SK-N-SH treated with all-trans-retinoic acid at 6 μM for 48 hours (cell line): Measurements from ENCODE around the gene ZNF12.
"Not testable (repeated sequence)": the region's sequence is repeated elsewhere in the genome, so short reads cannot be mapped to it uniquely, and the experiment has no call there.

ENCODE experiments used
- ATAC-seq: fragments of 200-7000 bp; cut with Tn5 transposase; 3 replicates; pipeline ENCODE4 v1.9.1; 2020; ENCODE audit warnings: mild to moderate bottlenecking, moderate library complexity
- ARNTL ChIP-seq: fragments of 450-650 bp; formaldehyde crosslinking; IDR thresholded peaks from 2 replicates; pipeline ENCODE4 v1.5.0; 2020; ENCODE audit warnings: low read depth, mild to moderate bottlenecking, moderate library complexity, borderline replicate concordance
- BACH2 ChIP-seq: fragments of 250-450 bp; sonication (Bioruptor Pico); IDR thresholded peaks from 2 replicates; pipeline ENCODE4 v1.9.0; 2021; ENCODE audit warnings: mild to moderate bottlenecking, borderline replicate concordance
- OSR1 ChIP-seq: fragments of 250-450 bp; sonication (Bioruptor Pico); IDR thresholded peaks from 2 replicates; pipeline ENCODE4 v1.8.0; 2022; ENCODE audit warnings: moderate library complexity, mild to moderate bottlenecking, inconsistent platforms
- PATZ1 ChIP-seq: fragments of 250-450 bp; sonication (Bioruptor Pico); IDR thresholded peaks from 2 replicates; pipeline ENCODE4 v1.8.0; 2020; ENCODE audit warnings: mild to moderate bottlenecking, moderate library complexity, borderline replicate concordance
- PPARA ChIP-seq: fragments of 250-450 bp; sonication (Bioruptor Pico); IDR thresholded peaks from 2 replicates; pipeline ENCODE4 v1.5.0; 2020; ENCODE audit warnings: mild to moderate bottlenecking, borderline replicate concordance
- SNAI2 ChIP-seq: fragments of 250-450 bp; sonication (Bioruptor Pico); IDR thresholded peaks from 2 replicates; pipeline ENCODE4 v1.5.0; 2020; ENCODE audit warnings: mild to moderate bottlenecking, moderate library complexity
- TCF4 ChIP-seq: fragments of 250-450 bp; sonication (Bioruptor Pico); IDR thresholded peaks from 2 replicates; pipeline ENCODE4 v1.8.0; 2021; ENCODE audit warnings: mild to moderate bottlenecking, moderate library complexity, borderline replicate concordance
- TOX ChIP-seq: fragments of 250-450 bp; sonication (Bioruptor Pico); IDR thresholded peaks from 2 replicates; pipeline ENCODE4 v1.8.0; 2021; ENCODE audit warnings: mild to moderate bottlenecking, moderate library complexity, borderline replicate concordance
- ZC3H10 ChIP-seq: fragments of 250-450 bp; sonication (Bioruptor Pico); IDR thresholded peaks from 2 replicates; pipeline ENCODE4 v1.5.1; 2021; ENCODE audit warnings: mild to moderate bottlenecking, moderate library complexity
- ZFP3 ChIP-seq: fragments of 250-450 bp; sonication (Bioruptor Pico); IDR thresholded peaks from 2 replicates; pipeline ENCODE4 v1.5.0; 2020; ENCODE audit warnings: mild to moderate bottlenecking, moderate library complexity
- ZFP30 ChIP-seq: fragments of 450-650 bp; formaldehyde crosslinking; IDR thresholded peaks from 2 replicates; pipeline ENCODE4 v1.5.0; 2022; ENCODE audit warnings: mild to moderate bottlenecking, moderate library complexity
- ZNF565 ChIP-seq: fragments of 450-650 bp; formaldehyde crosslinking; conservative IDR thresholded peaks from 2 replicates; pipeline ENCODE4 v1.5.0; 2020; ENCODE audit warnings: low read depth, mild to moderate bottlenecking, moderate library complexity
- ZNF70 ChIP-seq: fragments of 450-650 bp; formaldehyde crosslinking; IDR thresholded peaks from 2 replicates; pipeline ENCODE4 v1.5.0; 2020; ENCODE audit warnings: mild to moderate bottlenecking, moderate library complexity
- ZNF8 ChIP-seq: fragments of 450-650 bp; formaldehyde crosslinking; IDR thresholded peaks from 2 replicates; pipeline ENCODE4 v1.5.0; 2020; ENCODE audit warnings: mild to moderate bottlenecking, moderate library complexity
- TF ChIP-seq, protein P1 (sequence below): fragments of 250-450 bp; sonication (Bioruptor Pico); IDR thresholded peaks from 2 replicates; pipeline ENCODE4 v1.5.1; 2020; ENCODE audit warnings: low read depth, mild to moderate bottlenecking, moderate library complexity
- TF ChIP-seq, protein P2 (sequence below): fragments of 250-450 bp; sonication (Bioruptor Pico); IDR thresholded peaks from 2 replicates; pipeline ENCODE4 v1.8.0; 2021; ENCODE audit warnings: low read depth, mild to moderate bottlenecking, moderate library complexity, borderline replicate concordance
- TF ChIP-seq, protein P3 (sequence below): fragments of 250-450 bp; sonication (Bioruptor Pico); IDR thresholded peaks from 2 replicates; pipeline ENCODE4 v1.5.0; 2020; ENCODE audit warnings: mild to moderate bottlenecking, moderate library complexity
- TF ChIP-seq, protein P4 (sequence below): fragments of 250-450 bp; sonication (Bioruptor Pico); IDR thresholded peaks from 2 replicates; pipeline ENCODE4 v1.5.1; 2021; ENCODE audit warnings: mild to moderate bottlenecking, moderate library complexity

ZNF12 gene

GRCh38 chr7:6675807-6676405, 30.8 kb downstream of the ZNF12 start:
- TF ChIP-seq ZNF8 (CRISPR knock-in tag) = no peak
- TF ChIP-seq ARNTL (CRISPR knock-in tag) = no peak
- TF ChIP-seq ZC3H10 (CRISPR knock-in tag) = no peak
- TF ChIP-seq TCF4 (CRISPR knock-in tag) = no peak
- TF ChIP-seq, protein P1, sequence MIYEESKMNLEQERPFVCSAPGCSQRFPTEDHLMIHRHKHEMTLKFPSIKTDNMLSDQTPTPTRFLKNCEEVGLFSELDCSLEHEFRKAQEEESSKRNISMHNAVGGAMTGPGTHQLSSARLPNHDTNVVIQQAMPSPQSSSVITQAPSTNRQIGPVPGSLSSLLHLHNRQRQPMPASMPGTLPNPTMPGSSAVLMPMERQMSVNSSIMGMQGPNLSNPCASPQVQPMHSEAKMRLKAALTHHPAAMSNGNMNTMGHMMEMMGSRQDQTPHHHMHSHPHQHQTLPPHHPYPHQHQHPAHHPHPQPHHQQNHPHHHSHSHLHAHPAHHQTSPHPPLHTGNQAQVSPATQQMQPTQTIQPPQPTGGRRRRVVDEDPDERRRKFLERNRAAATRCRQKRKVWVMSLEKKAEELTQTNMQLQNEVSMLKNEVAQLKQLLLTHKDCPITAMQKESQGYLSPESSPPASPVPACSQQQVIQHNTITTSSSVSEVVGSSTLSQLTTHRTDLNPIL (CRISPR knock-in tag) = no peak
- TF ChIP-seq PPARA (CRISPR knock-in tag) = no peak
- TF ChIP-seq TOX = no peak
- TF ChIP-seq, protein P2, sequence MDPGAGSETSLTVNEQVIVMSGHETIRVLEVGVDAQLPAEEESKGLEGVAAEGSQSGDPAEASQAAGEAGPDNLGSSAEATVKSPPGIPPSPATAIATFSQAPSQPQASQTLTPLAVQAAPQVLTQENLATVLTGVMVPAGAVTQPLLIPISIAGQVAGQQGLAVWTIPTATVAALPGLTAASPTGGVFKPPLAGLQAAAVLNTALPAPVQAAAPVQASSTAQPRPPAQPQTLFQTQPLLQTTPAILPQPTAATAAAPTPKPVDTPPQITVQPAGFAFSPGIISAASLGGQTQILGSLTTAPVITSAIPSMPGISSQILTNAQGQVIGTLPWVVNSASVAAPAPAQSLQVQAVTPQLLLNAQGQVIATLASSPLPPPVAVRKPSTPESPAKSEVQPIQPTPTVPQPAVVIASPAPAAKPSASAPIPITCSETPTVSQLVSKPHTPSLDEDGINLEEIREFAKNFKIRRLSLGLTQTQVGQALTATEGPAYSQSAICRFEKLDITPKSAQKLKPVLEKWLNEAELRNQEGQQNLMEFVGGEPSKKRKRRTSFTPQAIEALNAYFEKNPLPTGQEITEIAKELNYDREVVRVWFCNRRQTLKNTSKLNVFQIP (CRISPR knock-in tag) = no peak
- TF ChIP-seq, protein P3, sequence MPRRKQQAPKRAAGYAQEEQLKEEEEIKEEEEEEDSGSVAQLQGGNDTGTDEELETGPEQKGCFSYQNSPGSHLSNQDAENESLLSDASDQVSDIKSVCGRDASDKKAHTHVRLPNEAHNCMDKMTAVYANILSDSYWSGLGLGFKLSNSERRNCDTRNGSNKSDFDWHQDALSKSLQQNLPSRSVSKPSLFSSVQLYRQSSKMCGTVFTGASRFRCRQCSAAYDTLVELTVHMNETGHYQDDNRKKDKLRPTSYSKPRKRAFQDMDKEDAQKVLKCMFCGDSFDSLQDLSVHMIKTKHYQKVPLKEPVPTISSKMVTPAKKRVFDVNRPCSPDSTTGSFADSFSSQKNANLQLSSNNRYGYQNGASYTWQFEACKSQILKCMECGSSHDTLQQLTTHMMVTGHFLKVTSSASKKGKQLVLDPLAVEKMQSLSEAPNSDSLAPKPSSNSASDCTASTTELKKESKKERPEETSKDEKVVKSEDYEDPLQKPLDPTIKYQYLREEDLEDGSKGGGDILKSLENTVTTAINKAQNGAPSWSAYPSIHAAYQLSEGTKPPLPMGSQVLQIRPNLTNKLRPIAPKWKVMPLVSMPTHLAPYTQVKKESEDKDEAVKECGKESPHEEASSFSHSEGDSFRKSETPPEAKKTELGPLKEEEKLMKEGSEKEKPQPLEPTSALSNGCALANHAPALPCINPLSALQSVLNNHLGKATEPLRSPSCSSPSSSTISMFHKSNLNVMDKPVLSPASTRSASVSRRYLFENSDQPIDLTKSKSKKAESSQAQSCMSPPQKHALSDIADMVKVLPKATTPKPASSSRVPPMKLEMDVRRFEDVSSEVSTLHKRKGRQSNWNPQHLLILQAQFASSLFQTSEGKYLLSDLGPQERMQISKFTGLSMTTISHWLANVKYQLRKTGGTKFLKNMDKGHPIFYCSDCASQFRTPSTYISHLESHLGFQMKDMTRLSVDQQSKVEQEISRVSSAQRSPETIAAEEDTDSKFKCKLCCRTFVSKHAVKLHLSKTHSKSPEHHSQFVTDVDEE (CRISPR knock-in tag) = no peak
- TF ChIP-seq BACH2 = no peak
- TF ChIP-seq, all 23 proteins: peak for 0
- ATAC-seq = no peak

DNA sequence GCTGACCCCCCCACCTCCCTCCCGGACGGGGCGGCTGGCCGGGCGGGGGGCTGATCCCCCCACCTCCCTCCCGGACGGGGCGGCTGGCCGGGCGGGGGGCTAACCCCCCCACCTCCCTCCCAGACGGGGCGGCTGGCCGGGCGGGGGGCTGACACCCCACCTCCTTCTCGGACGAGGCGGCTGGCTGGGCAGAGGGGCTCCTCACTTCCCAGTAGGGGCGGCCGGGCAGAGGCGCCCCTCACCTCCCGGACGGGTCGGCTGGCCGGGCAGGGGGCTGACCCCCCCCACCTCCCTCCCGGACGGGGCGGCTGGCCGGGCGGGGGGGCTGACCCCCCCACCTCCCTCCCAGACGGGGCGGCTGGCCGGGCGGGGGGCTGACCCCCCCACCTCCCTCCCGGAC, 35.9 kb downstream of the ZNF12 start:
- not testable (repeated sequence) for ATAC-seq

DNA sequence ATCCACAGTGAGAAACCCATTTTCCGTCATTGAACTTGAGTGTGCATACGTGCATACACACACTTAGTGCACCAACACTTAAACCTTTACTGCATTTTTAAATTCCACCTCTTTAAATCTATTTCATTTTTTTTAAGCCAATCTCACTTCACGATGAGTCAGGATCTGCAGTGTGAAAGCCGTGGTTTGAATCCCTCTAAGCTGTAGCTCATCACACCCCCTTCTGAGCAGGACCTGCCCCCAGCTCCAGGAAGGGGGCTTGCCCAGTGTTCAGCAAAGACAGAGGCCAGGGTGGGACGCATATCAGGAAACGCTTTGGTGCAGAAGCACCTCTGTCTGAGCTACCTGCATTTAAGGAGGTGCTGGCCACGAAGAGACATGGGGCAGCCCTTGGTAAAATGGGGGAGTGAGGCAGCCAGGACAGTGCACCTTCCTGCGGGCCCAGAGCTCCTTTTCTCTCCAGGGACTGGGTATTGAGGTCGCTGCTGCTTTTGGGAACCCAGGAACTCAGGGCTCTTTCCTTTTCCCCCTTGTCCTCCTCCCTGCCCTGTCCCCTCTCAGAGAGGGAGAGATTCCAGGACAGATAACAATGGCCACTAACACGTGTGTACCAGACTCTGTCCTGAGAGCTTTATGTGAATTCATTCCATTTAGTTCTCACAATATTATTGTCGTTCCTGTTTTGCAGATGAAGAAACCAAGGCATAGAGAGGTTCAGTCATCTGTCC, 48.0 kb downstream of the ZNF12 start:
- ATAC-seq = peak; percentile 60
- TF ChIP-seq, protein P3 (CRISPR knock-in tag) = no peak
- TF ChIP-seq, protein P1 (CRISPR knock-in tag) = no peak
- TF ChIP-seq SNAI2 (CRISPR knock-in tag) = no peak
- TF ChIP-seq TCF4 (CRISPR knock-in tag) = no peak; the same call in 1 of the 2 replicates
- no peak for TF ChIP-seq OSR1 (CRISPR knock-in tag)
- no peak for TF ChIP-seq PATZ1 (CRISPR knock-in tag)
- no peak for TF ChIP-seq ZC3H10 (CRISPR knock-in tag)
- TF ChIP-seq ZFP30 (CRISPR knock-in tag) = no peak
- TF ChIP-seq, protein P2 (CRISPR knock-in tag) = no peak
- TF ChIP-seq ARNTL (CRISPR knock-in tag) = no peak
- TF ChIP-seq, protein P4, sequence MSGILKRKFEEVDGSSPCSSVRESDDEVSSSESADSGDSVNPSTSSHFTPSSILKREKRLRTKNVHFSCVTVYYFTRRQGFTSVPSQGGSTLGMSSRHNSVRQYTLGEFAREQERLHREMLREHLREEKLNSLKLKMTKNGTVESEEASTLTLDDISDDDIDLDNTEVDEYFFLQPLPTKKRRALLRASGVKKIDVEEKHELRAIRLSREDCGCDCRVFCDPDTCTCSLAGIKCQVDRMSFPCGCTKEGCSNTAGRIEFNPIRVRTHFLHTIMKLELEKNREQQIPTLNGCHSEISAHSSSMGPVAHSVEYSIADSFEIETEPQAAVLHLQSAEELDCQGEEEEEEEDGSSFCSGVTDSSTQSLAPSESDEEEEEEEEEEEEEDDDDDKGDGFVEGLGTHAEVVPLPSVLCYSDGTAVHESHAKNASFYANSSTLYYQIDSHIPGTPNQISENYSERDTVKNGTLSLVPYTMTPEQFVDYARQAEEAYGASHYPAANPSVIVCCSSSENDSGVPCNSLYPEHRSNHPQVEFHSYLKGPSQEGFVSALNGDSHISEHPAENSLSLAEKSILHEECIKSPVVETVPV (CRISPR knock-in tag) = no peak
- TF ChIP-seq BACH2 = no peak
- no peak for TF ChIP-seq ZFP3 (CRISPR knock-in tag)
- TF ChIP-seq ZNF70 (CRISPR knock-in tag) = no peak
- no peak for TF ChIP-seq ZNF565 (CRISPR knock-in tag)
- no peak for TF ChIP-seq TOX
- no peak for TF ChIP-seq ZNF8 (CRISPR knock-in tag)
